Measurements from ENCODE around the gene OLIG3. TPM values are rescaled to one million over a fixed set of nuclear protein-coding genes. Genes with fewer than 3 reads are reported as not detected.

The OLIG3 gene
- total RNA-seq, 1 experiment from 2014 or later = not detected

DNA sequence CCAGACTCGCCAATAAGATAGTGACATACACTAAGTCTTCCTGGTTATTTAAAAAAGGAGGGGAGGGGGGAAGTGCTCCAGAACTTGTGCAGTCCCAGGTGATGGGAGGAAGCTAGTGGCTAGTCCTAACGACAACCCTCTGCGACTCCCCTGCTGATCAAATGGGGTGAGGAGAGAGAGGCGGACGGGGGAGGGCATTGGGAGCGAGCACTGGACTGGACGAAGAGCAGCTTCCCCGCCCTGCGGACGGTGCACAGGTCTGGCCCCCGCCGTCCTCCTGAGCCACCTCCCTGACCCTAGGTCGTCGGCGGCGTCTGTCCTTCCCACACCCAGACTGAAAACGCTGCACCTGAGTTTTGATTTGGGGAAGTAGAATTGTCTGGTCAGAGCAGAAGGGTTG, 2.2 kb upstream of the OLIG3 start:
- no peak for DNase-seq (ENCODE audit: low read depth)

DNA sequence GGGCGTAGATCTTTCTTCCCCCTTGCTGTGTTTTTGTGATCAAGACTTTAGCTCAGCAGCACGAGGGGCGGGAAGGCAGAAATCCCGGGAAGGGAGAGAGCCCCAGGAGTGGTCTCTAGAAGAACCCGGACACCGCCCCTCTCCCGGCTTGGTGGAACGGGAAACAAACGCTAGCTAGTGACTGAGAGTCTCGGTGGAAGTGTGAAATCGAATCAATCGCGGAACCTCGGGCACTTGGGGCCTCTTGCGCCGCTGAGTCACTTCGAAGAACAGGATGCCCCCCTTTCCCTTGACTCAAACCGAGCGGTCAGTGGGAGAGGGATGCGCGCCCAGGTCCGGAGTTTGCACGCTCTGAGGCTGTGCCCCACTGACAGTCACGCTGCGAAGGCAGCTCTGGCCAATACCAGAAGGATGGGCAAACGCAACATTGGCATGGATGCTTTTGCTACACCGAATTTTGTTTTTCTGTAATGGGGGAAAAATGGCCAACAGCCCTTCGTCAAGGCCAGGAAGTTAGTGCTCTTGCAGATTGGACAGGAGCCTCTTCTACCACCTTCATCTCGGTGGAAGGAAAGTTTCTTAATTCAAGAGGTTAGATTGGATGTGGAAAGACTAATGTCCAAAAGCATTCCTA, 1.6 kb upstream of the OLIG3 start:
- no peak for DNase-seq (ENCODE audit: low read depth)

DNA sequence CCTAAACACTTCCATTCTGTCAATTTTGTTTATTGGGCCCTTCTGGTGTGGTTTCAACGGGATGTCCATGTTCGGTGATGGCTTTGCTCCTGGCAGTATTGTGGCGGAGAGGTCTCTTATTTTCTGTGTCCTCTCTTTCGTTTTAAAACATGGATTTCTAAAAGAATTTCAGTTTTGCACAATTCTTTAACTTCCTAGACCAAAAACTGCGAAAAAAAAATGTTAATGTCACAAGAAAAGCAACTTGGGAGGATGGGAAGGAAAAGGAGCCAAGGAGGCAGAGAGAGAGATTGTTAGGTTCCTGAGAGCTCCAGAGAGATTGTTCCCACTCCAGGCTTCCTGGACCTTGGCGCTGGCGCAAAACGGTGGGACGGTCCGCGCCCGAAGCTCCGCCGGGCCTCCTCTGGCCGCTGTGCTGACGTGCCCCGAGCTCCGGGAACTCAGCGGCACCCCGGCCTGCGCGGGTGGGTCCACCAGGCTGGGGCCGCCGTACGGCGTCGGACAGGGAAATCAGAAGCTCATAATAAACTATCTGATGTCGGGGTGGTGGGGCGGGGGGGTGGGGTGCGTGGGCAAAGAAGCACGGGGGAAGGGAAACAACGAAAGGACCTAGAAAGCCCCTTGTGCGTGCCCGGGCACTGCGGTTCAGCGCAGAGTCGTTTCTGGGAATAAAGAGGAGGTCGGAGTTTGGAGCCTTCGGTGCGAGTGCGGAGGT, 951 bp upstream of the OLIG3 start:
- no peak for DNase-seq (ENCODE audit: low read depth)

DNA sequence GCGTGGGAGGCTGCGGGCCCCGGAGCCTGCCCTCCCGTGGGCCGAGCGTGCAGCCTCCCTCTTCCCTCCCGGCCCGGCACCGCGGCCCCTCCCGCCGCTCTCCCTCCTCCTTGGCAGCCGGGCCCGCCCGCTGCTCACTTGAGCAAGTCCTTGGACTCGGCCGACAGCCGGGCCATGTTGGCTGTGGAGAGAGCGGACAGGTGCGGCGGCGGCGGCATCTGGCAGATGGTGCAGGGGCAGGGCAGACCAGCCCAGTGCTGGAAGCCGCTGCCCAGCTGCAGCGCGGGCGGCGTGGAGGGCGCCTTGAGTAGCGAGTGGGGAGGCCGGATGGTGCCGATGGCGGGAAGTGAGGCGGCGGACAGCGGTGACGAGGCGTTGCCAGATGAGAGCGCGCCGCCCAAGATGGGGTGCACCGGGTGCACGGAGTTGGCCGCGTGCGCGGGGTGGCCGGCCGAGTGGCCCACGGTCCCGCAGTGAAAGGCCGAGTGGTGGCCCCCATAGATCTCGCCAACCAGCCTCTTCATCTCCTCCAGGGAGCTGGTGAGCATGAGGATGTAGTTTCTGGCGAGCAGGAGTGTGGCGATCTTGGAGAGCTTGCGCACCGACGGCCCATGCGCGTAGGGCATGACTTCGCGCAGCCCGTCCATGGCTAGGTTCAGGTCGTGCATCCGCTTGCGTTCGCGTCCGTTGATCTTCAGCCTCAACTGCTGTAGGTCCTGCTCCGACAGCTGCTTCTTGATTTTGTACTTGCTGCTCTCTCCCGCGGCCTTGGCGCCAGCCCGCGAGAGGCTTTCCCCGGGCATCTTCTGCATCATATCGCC, 766 bp downstream of the OLIG3 start:
- no peak for DNase-seq (ENCODE audit: low read depth)

DNA sequence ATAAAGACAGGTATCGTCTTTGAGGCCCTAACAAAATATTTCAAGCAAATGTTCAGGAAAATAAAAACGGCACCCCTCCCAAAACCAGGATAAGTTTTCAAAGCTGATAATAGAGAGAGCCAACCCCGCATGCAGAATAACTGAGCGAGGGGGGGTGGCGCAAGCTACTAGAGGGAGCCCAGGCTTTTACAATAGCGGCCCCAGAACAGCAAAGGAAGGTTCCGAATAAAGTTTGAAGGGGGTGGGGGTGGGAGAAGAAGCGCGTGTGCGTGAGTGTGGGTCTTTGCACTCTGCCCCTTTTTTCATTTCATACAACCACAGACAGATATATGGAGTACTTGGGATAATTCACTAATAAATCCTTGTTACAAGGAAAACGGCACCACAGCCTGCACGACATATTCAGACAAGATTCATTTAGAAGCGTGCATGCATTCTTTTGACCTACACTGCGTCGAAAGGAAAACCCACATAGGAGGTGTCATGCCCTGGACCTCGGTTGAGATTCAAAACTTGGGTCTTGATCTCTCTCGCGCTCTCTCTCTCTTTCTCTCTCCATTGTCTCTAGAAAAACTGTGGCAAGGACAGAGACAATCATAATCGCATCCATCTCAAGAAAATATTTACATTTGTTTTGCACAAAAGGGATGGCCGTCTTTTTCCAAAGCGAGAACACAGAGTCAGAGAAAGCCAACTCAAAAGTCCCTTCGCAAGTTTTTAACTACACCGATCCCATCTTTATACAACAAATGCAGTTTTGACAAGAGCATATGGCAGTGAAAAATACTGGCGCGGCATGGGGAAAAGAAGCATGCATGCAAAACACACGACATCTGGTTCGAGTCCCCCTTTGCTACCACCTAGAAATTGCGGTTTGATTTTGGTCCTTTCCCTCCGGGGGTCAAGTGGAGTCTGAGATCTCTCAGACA, 1.6 kb downstream of the OLIG3 start:
- no peak for DNase-seq (ENCODE audit: low read depth)

DNA sequence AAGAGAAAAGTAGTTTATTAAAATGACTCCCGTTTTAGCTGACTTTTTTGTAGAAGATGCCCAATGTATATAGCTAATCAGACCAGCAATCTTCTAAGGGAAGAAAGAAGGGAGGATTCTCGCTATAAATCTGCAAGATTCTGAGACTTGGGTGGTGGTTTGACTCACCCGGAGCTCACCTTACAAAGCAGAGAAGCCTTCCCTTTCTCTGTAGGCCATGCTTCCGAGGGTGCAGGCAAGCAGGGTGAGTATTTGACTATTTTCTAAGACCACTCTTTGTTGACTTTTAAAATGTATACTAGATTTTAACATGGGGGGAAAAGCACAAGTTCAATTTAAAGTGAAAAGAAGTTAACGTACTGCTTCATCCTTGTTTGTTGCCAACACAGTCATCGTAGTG, 2.7 kb downstream of the OLIG3 start:
- DNase-seq (ENCODE audit: low read depth) = no peak

DNA sequence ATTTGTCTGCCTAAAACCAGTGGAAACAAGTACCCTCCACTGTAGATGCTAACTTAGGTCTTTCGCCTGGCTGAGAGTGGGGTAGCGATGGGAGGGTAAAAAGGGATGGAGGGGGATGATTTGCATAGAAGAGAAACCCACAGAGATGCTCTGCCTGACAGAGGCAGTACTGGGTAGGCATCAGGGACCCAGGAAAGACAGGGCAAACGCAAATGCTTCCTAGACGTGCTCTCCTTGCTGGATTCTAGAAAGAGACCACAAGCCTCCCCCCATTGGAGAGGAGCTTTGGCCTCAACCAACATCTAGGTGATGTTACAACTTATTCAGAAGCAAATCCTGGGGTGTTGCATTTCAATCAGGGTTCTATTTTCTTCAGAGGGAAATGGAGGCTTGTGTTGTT, 3.2 kb downstream of the OLIG3 start:
- DNase-seq (ENCODE audit: low read depth) = no peak

DNA sequence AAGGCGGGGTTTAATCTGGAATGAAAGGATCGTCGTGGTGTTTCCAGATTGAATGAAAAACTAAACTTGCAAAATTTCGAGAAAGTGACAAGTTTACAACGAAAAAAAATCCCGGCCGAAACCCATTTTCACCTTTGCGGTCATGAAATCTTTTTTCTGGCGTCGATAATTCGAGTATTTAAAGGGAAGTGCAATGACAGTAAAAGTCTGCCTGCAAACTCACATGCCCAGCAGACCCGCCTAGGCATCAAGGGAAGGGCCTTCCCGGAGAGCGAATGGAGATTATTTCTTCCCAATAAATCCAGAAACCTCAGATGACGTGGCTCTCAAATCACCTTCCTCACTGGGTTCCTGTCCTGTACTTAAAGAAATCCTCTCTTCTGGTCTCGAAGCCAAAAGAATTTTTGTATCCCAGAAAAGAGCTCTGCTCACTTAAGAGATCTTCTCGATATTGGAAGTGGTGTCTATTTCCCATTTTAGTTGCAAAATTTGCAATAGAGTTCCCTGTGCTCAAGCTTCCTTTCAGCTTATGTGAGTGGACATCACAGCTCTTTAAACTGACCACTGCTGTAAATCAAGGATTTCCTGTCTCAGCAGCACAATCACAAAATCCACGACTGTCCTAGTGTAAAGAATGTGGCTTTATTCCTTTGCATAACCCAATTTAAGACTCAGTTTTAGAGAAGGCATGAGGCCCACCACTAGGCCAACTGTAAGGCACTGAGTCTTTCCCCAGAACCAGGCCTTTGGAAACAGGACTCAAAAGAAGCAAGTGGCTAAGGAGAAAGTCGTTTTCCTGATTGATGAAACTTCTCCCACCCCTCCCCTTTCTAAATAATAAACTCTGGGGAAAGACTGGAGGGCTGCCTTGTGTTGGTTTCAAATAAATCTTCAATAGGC, 3.9 kb downstream of the OLIG3 start:
- no peak for DNase-seq (ENCODE audit: low read depth)

DNA sequence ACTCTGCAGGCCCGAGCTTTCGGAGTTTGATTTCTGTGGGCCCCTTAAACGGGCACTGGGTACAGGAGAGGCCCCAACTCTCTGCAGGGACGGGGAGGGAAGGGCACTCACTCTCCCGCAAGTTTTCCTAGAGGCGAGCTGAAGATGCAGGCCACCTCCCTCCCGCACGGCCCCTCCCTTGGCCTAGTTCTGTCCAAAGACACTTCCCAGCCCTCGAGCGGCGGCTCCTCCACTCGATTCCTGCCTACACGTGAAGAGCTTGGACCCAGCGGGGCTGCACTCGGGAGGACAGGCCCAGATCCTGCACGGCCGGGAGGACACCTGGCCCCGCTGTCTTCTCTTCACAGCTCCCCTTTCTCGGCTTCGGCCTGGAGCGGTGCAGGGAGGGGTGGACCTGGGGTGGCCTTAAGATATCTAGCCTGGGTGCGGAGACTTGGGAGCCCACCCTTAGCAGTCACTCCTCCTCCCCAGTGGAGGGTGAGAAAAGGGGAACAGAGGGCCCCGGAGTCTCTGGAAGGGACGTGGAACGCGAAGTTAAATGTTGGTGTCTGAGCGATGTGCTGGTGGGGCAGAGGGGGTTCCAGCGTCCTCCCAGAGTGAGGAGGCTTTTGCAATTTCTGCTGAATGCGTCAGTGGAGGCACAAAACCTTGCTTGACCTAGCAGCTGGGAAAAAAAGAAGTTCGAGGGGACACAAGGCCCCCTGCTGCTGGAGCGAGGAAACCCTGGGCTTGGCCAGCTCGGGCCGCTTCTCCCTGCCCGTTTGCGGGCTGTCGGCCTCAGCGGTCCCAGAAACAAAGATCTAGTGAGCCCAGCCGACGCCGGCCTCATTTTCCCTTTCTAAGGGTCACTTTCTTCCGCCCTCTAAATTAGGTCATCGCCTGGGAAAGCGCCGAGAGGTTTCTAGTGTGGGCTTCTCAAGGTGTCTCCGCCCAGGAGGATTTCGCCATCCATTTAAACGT, 4.9 kb downstream of the OLIG3 start:
- no peak for DNase-seq (ENCODE audit: low read depth)

DNA sequence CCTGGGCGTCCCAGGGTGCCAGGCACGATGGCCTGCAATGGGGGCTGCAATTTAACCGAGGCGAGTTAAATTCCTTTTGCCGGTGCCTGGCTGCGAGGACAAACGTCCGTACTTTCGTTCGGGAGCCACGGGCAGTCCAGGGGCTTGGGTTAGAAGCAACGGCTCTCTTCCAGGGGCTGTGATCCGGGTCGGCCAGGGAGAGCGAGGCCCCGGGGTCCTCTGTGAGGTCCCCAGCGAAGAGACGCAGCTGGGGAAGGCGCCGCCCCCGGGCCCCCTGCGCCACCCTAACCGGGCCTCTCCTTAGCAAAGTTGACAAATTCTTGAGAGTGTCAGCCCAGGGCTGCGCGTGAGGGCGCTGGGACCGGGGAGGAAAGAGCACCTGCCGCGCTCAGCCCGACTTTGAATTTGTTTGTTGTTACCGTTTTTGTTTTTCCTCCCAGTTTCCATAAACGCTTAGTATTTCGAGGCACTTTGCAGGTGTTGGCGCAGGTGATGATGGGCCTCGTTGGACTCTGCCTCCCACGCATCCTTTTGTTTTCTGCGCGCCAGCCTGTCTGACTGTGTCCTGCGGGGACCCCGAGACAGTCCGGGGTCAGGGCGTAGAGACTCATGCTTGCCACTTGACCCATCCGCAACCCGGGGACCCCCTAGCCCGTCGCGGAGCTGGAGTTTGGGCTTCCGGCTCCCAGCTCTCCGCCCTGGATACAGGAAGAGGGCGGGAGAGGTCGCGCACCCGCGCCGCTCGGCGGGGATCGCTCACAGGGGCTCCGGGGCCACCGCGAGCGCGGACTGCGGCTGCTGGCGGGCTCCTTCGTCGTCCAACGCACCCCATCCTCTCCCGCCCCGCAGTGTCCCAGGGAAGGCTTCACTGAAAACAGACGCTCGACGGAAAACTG, 5.8 kb downstream of the OLIG3 start:
- DNase-seq (ENCODE audit: low read depth) = no peak

DNA sequence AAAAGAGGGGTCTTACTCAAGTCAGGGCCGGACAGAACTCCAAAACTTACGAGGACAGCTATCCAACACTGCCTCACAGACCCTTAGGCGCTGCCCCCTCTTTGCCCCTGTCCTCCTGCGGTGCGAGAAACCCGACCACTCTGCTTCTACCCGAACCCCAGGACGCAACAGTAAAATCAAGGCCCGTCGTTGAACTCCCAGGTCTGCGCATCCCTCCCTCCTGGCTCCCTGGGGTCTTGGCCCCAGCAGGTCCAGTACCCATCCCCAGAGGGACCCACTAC, 6.4 kb downstream of the OLIG3 start:
- no peak for DNase-seq (ENCODE audit: low read depth)

DNA sequence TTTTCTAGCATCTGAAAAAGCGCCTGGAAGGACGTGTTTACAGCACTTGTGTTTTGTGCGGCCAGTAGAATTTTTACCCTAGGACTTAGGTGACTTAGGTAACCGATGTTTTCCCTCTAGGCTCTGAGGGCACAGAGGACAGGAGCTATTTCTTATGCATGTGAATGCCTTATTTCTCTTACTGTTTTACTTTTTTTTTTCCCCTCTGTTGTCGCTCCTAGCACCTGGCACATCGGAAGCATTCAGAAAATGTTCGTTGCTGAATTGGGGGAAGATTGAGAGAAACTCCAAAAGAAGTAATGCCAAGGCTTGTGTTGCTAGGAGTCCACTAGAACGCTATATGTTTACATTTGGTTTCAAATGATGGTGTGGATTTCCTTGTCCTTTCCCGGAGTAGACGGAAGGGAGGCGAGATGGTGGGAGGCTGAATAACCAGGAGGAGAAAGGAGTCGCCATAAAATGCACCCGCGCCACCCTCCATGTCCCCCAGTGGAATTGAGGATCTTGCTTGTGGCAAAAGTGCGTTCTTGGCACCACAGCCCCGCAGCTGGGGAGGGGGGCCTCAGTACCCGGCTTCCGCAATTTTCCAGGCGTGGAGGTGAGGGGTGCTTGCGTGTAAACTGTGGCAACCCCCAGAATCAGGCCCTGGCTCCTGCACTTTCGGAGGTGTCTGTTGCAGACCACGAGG, 6.9 kb downstream of the OLIG3 start:
- DNase-seq (ENCODE audit: low read depth) = no peak

DNA sequence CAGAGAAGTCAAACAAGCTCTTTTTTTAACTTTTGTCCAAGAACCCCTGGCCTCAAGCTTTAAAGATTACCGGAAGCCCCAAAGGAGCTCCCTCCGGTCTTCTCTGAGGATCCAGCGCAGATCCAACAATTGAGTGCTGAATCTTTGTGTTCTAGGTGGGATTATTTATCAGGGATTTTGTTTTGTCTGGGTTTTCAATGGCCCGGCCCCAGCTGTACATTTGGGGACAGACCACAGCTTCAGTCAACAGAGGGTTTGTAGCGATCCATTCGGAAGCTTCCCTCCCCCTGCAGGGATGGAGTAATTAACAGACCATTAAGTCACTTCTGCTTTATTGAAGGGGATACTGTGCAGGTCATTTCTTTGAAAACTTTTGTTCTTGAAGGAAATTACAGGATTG, 7.8 kb downstream of the OLIG3 start:
- DNase-seq (ENCODE audit: low read depth) = no peak

DNA sequence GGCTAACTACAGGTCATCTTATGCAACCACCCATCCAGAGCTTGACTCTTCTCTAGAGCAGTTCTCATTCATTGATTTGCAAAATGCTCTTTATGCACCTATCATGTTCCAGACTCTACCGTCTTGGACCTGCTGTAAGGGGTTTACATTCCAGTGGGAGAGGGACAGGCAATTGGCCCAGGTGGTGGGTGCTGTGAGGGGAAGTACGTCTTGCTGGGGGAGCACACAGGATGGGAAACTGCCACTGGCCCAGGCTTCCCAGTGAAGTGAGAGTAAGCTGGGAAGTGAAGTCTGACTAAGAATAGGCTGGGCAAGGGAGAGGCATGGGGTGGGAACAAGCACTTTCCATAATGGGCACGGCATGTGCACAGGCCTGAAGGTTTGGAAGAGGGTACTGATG, 13.8 kb downstream of the OLIG3 start:
- no peak for DNase-seq (ENCODE audit: low read depth)

DNA sequence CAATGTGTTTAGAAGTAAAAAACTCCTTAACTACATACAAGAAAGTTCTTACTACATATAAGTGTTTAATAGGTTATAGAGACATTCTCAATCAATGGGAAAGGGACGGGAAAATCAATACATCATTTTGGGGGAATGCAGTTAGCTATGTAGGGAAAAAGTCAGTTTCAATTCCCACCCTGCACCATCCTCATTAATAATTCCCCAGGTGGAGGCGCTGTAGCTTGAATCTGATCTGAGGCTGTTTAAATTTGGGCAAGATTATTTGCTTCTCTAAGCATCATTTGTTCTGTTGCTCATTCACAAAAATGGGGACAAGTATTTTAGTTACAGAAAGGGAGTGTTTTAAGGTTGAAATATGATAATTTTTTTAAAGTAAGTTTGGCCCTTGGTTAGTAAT, 19.1 kb downstream of the OLIG3 start:
- DNase-seq (ENCODE audit: low read depth) = no peak

DNA sequence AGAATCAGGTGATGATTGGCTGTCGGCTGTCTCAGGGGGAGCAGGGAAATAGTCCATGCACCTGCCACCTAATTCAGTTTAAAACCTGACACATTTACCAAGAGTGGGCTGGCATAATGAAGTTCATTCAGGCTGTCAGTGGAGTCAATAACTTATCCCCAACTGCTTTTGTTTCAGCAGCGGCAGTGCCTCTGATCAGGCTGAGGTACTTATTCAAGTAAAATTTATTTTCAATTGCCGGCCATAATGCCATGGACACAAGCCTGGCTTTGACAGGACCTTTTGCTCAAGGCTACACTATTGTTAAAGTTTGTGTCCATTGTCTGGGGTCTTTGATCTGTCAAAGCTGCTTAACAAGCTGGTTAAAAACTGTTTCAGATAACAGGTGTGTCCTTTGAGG, 20.6 kb downstream of the OLIG3 start:
- DNase-seq (ENCODE audit: low read depth) = no peak

DNA sequence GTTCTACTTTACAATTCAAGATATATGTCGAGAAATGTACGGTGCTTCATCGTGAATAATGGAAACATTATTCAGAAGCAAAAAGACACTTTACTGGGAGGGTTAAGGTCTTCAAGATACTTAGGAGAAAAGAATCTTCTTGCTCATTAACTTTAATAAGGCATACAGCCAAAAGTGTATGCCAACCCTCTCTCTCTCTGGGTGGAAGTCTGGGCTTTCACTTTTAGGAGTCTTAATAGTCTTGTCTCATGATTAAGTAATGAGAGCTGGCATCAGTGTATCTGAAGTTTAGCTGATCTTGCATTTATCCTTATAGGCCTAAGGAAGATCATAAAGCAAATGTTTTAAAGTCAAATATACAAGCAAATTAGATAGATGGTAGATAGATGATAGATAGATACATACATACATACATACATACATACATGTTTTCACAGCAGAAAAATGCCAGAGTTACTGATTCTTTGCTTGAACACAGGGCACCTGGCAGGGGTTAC, 21.5 kb downstream of the OLIG3 start:
- no peak for DNase-seq (ENCODE audit: low read depth)

DNA sequence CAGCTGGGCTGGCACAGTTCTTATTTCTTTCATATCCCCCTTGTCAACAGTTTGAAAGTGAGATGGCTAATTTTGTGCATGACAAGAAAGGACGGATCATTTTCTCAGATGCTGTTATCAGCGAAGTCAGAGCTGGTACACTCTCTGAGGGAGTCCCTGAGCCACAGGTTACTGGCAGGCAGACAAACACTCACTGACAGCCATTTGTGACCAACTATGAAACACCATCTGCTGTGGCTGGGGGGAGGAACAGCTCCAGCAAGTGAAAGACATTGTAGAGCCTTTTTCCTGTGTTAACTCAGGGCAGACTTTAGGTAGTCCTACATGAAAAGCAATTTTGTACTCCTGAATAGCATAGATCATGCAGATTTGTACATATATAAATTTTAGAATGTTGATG, 22.2 kb downstream of the OLIG3 start:
- DNase-seq (ENCODE audit: low read depth) = no peak

Data from RPMI7951 (cell line).